Measurements from ENCODE around the gene IL1A. TPM values are rescaled to one million over a fixed set of nuclear protein-coding genes. Genes with fewer than 3 reads are reported as not detected.

The IL1A gene
- total and polyA plus RNA-seq, 2 donors (not counting 3 experiments of a cell fraction or from before 2014, with no cell fraction given), result 0.29 to 1.4 TPM

DNA sequence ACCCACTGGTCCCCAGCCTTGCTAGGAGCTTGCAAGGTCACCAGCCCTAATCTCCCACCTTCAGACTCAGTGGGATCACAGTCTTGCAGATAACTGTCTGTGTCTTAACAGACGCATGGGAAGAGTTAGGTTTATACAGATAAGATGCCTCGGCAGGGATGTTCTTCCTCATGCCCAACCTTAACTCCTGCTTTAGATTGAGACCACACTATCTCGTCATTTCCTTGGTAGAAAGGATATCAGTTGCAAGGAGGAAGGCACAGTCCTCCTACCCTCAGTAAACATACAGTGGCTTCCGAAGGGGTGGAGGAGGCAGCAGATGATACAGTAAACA lies 56.3 kb downstream of the IL1A start:
- intact Hi-C loops (cut with micrococcal nuclease), result no loop called here
- no peak overlapping the region for H3K4me2 ChIP-seq (ENCODE audit: insufficient read depth, low read length)
- H3K9me1 ChIP-seq (replicated peaks; ENCODE audit: control insufficient read depth, extremely low read depth, insufficient read depth, low read length), result no peaks in the 10 kb centered on the region
- peaks cover 3% of the 10 kb centered on the region for H3K4me1 ChIP-seq (ENCODE audit: control insufficient read depth, extremely low read depth, insufficient read depth, low read length)
- FAIRE-seq (no peak), DNase-seq (ENCODE audit: low read depth, low spot score) (no peak)
- H4K20me1 ChIP-seq (replicated peaks; ENCODE audit: control insufficient read depth, extremely low read depth, insufficient read depth, low read length), result no peaks in the 10 kb centered on the region
- H3K36me3 ChIP-seq (ENCODE audit: control insufficient read depth in 2 of 2, extremely low read depth in 1 of 2, insufficient read depth in 2 of 2, low read length in 2 of 2), result no peaks in the 10 kb centered on the region
- H3K27me3 ChIP-seq (ENCODE audit: control insufficient read depth in 2 of 2, insufficient read depth in 2 of 2, low read length in 2 of 2), result no peaks in the 10 kb centered on the region
- H2AFZ ChIP-seq (ENCODE audit: low read depth, low read length), result no peak overlapping the region
- dilution Hi-C loops (cut with MboI; ENCODE audit: extremely low pct_ligation_motif_present, low sequenced_read_pairs), result no loop called here
- TF ChIP-seq GATA2 (IDR thresholded peaks at IDR 0.05; ENCODE audit: insufficient read depth, insufficient read length, low read depth, low read length) (no peak), MYC (IDR thresholded peaks at IDR 0.05; ENCODE audit: low read depth, low read length) (no peak), POLR2A (IDR thresholded peaks at IDR 0.05; ENCODE audit: low read depth, low read length) (no peak), POLR2AphosphoS5 (IDR thresholded peaks at IDR 0.05; ENCODE audit: insufficient read depth, low read depth, low read length) (no peak), EZH2 (IDR thresholded peaks at IDR 0.05; ENCODE audit: borderline replicate concordance, low read depth, low read length, severe bottlenecking) (no peak), JUN (IDR thresholded peaks at IDR 0.05; ENCODE audit: borderline replicate concordance, insufficient read depth, insufficient read length, low read depth) (no peak), FOS (IDR thresholded peaks at IDR 0.05; ENCODE audit: borderline replicate concordance, insufficient read depth, low read length) (no peak)
- TF ChIP-seq, protein P1, sequence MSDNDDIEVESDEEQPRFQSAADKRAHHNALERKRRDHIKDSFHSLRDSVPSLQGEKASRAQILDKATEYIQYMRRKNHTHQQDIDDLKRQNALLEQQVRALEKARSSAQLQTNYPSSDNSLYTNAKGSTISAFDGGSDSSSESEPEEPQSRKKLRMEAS (IDR thresholded peaks at IDR 0.05; ENCODE audit: insufficient read depth, insufficient read length), result no peak
- TF ChIP-seq, protein P2, sequence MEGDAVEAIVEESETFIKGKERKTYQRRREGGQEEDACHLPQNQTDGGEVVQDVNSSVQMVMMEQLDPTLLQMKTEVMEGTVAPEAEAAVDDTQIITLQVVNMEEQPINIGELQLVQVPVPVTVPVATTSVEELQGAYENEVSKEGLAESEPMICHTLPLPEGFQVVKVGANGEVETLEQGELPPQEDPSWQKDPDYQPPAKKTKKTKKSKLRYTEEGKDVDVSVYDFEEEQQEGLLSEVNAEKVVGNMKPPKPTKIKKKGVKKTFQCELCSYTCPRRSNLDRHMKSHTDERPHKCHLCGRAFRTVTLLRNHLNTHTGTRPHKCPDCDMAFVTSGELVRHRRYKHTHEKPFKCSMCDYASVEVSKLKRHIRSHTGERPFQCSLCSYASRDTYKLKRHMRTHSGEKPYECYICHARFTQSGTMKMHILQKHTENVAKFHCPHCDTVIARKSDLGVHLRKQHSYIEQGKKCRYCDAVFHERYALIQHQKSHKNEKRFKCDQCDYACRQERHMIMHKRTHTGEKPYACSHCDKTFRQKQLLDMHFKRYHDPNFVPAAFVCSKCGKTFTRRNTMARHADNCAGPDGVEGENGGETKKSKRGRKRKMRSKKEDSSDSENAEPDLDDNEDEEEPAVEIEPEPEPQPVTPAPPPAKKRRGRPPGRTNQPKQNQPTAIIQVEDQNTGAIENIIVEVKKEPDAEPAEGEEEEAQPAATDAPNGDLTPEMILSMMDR (IDR thresholded peaks at IDR 0.05; ENCODE audit: extremely low read depth in 1 of 2, insufficient read depth in 1 of 2, low read depth in 1 of 2, low read length in 2 of 2), result no peak
- POLR2A ChIA-PET, result no interaction called here
- BruUV-seq (replicated peaks), result no TSS peak
- no peaks in the 10 kb centered on the region for H3K9me3 ChIP-seq (replicated peaks; ENCODE audit: control insufficient read depth, insufficient read depth, low read length)
- H3K27ac ChIP-seq (ENCODE audit: insufficient read depth, low read depth, low read length), result no peak overlapping the region
- H3K79me2 ChIP-seq (ENCODE audit: control insufficient read depth, insufficient read depth, low read length), result no peaks in the 10 kb centered on the region
- H3K9ac ChIP-seq (replicated peaks; ENCODE audit: extremely low read depth, insufficient read depth, low read length), result no peak overlapping the region
- H3K4me3 ChIP-seq (replicated peaks in 1 of 3; ENCODE audit: insufficient read depth in 1 of 3, low read depth in 1 of 3, low read length in 3 of 3), result no peak overlapping the region
- CTCF ChIA-PET, result interaction anchor here (0.8 to 9.1 kb wide), 14 partner anchors 9 to 247 kb away, joined by 3 to 207 read pairs (median 12); partner anchors contain the start of gene SLC20A1

Measured in endothelial cell of umbilical vein (primary cell).